Keratinocyte (primary cell): ENCODE measurements around the gene CDC42BPG. TPM values are rescaled to one million over a fixed set of nuclear protein-coding genes. Genes with fewer than 3 reads are reported as not detected.

Source experiments
- DNase-seq: peaks from one replicate; pipeline ENCODE4 v3.0.0-alpha.2; 2011; ENCODE audit warnings: low read depth, missing footprints, low spot score
- FAIRE-seq: peaks from 2 replicates; lab custom pipeline; 2011; peaks lifted over from hg19 to GRCh38; lab: Jason Lieb, UNC
- H2AFZ ChIP-seq: 2 replicates; pipeline ENCODE4 v1.6.0; 2012; ENCODE audit warnings: low read length, control low read depth, inconsistent platforms; ENCODE audit not compliant: control insufficient read depth
- H3K27ac ChIP-seq: 2 replicates; pipeline ENCODE4 v1.5.1; 2011; ENCODE audit warnings: low read length; ENCODE audit not compliant: control insufficient read depth, insufficient read depth
- H3K27me3 ChIP-seq: 3 replicates; pipeline ENCODE4 v1.6.0; 2011; ENCODE audit warnings: low read length; ENCODE audit not compliant: control insufficient read depth, insufficient read depth; ENCODE audit errors: extremely low read depth
- H3K36me3 ChIP-seq, 2 experiments: 2 replicates in 1 of 2; 3 replicates in 1 of 2; pipeline ENCODE4 v1.5.1; 2011; ENCODE audit warnings: low read length in 2 of 2, mild to moderate bottlenecking in 1 of 2; ENCODE audit not compliant: control insufficient read depth in 2 of 2, insufficient read depth in 2 of 2; ENCODE audit errors: extremely low read depth in 1 of 2
- H3K4me1 ChIP-seq: 3 replicates; pipeline ENCODE4 v1.5.1; 2011; ENCODE audit warnings: low read length; ENCODE audit not compliant: control insufficient read depth, insufficient read depth; ENCODE audit errors: extremely low read depth
- H3K4me2 ChIP-seq: 3 replicates; pipeline ENCODE4 v1.6.0; 2011; ENCODE audit warnings: low read depth, low read length; ENCODE audit not compliant: control insufficient read depth, insufficient read depth; ENCODE audit errors: extremely low read depth
- H3K4me3 ChIP-seq, 3 experiments: fragments of 200-600 bp in 1 of 3; sonication (generic) in 1 of 3; 2 replicates in 2 of 3; 3 replicates in 1 of 3; pipeline ENCODE4 v1.5.1; 2011 to 2016; ENCODE audit warnings: low read length in 3 of 3, mild to moderate bottlenecking in 3 of 3, control low read depth in 2 of 3, inconsistent platforms in 1 of 3, low read depth in 1 of 3, mixed read lengths in 1 of 3, mixed run types in 1 of 3, moderate library complexity in 1 of 3; ENCODE audit not compliant: control insufficient read depth in 2 of 3, insufficient read depth in 2 of 3; ENCODE audit errors: extremely low read depth in 1 of 3
- H3K79me2 ChIP-seq: 2 replicates; pipeline ENCODE4 v1.6.0; 2012; ENCODE audit warnings: low read length; ENCODE audit not compliant: control insufficient read depth, insufficient read depth
- H3K9ac ChIP-seq: 3 replicates; pipeline ENCODE4 v1.6.0; 2011; ENCODE audit warnings: low read length; ENCODE audit not compliant: control insufficient read depth, insufficient read depth; ENCODE audit errors: extremely low read depth
- H3K9me1 ChIP-seq: 3 replicates; pipeline ENCODE4 v1.6.0; 2011; ENCODE audit warnings: low read length; ENCODE audit not compliant: control insufficient read depth, insufficient read depth; ENCODE audit errors: extremely low read depth
- H3K9me3 ChIP-seq: 2 replicates; pipeline ENCODE4 v1.5.1; 2012; ENCODE audit warnings: low read depth, low read length; ENCODE audit not compliant: control insufficient read depth
- H4K20me1 ChIP-seq: 3 replicates; pipeline ENCODE4 v1.6.0; 2011; ENCODE audit warnings: low read length; ENCODE audit not compliant: control insufficient read depth, insufficient read depth; ENCODE audit errors: extremely low read depth
- EZH2 ChIP-seq: IDR thresholded peaks from one replicate; pipeline ENCODE4 v1.6.1; 2012; ENCODE audit warnings: inconsistent platforms, mild to moderate bottlenecking, low read length, moderate library complexity
- dilution Hi-C: fragments of 300-500 bp; cut with MboI; formaldehyde crosslinking; loops from one replicate; pipeline ENCODE4 v1.7.0; 2020; ENCODE audit warnings: low sequenced_read_pairs; ENCODE audit not compliant: extremely low pct_ligation_motif_present
- polyA plus RNA-seq, 5 experiments: library from polyadenylated mRNA; depleted of rRNA in 3 of 5; stranded (reverse) in 3 of 5; stranded (forward) in 1 of 5; unstranded in 1 of 5; fragments of >200 nt; gene quantifications; 1 replicate in 1 of 5; 2 replicates in 3 of 5; 3 replicates in 1 of 5; pipeline versions ENCODE4 v1.2.1 to v1.2.3, GENCODE V29; 2011 to 2012; ENCODE audit warnings: missing spikeins in 2 of 5, low read depth in 1 of 5, low replicate concordance in 1 of 5
- TF ChIP-seq, protein P1 (sequence below), 3 experiments: IDR thresholded peaks in 1 of 3; conservative IDR thresholded peaks in 1 of 3; optimal IDR thresholded peaks in 1 of 3; 2 replicates in 2 of 3; 3 replicates in 1 of 3; pipeline versions ENCODE3 to v1.5.1; 2011; ENCODE audit warnings: low read length in 3 of 3, mild to moderate bottlenecking in 3 of 3, moderate library complexity in 2 of 3, control low read depth in 1 of 3, inconsistent platforms in 1 of 3; ENCODE audit not compliant: insufficient read depth in 2 of 3; ENCODE audit errors: extremely low read depth in 1 of 3

CDC42BPG gene
- polyA plus RNA-seq, 1 donor (not counting 4 experiments of a cell fraction or from before 2014, with no cell fraction given): 2.5 TPM

DNA sequence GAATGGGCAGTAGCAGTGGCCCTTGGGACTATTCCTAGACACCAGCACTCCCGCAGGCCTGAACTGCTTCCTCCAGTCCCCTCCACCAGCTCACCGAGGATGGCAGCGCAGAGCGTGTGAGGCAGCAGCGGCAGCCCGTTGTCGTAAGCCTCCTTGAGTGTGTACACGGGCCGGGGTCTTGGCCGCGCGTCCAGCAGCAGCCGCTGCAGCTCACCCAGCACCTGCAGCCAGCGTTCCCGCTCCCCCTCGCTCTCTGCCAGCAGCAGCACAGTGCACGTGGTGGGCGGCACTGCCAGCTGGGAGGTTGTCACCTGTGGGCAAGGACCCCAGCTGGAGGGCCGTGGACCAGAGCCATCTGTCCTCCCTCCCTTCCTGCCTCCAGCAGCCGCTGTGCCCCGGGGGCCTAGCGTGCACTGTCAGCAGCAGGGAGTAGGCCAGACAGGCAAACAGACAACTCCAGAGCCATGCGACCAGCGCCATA, 13.0 kb downstream of the CDC42BPG start:
- Histone ChIP-seq H3K27ac (no peak overlapping the region), H3K4me1 (peaks cover 11% of the 10 kb centered on the region), H3K9me1 (no peaks in the 10 kb centered on the region), H4K20me1 (no peaks in the 10 kb centered on the region), H3K4me3 (no peak overlapping the region), H3K36me3 (peaks cover 8 to 53% of the 10 kb centered on the region in 2 experiments), H2AFZ (no peak overlapping the region), H3K9ac (no peak overlapping the region), H3K4me2 (no peak overlapping the region), H3K27me3 (no peaks in the 10 kb centered on the region), H3K79me2 (no peaks in the 10 kb centered on the region), H3K9me3 (no peaks in the 10 kb centered on the region)
- TF ChIP-seq, protein P1, sequence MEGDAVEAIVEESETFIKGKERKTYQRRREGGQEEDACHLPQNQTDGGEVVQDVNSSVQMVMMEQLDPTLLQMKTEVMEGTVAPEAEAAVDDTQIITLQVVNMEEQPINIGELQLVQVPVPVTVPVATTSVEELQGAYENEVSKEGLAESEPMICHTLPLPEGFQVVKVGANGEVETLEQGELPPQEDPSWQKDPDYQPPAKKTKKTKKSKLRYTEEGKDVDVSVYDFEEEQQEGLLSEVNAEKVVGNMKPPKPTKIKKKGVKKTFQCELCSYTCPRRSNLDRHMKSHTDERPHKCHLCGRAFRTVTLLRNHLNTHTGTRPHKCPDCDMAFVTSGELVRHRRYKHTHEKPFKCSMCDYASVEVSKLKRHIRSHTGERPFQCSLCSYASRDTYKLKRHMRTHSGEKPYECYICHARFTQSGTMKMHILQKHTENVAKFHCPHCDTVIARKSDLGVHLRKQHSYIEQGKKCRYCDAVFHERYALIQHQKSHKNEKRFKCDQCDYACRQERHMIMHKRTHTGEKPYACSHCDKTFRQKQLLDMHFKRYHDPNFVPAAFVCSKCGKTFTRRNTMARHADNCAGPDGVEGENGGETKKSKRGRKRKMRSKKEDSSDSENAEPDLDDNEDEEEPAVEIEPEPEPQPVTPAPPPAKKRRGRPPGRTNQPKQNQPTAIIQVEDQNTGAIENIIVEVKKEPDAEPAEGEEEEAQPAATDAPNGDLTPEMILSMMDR (optimal IDR thresholded peaks at IDR 0.05 in 1 of 3, IDR thresholded peaks at IDR 0.05 in 1 of 3, conservative IDR thresholded peaks at IDR 0.05 in 1 of 3; ENCODE audit: extremely low read depth in 1 of 3, insufficient read depth in 2 of 3, low read length in 3 of 3): no peak
- TF ChIP-seq EZH2: no peak
- FAIRE-seq (no peak), DNase-seq (no peak)
- dilution Hi-C loops: no loop called here

DNA sequence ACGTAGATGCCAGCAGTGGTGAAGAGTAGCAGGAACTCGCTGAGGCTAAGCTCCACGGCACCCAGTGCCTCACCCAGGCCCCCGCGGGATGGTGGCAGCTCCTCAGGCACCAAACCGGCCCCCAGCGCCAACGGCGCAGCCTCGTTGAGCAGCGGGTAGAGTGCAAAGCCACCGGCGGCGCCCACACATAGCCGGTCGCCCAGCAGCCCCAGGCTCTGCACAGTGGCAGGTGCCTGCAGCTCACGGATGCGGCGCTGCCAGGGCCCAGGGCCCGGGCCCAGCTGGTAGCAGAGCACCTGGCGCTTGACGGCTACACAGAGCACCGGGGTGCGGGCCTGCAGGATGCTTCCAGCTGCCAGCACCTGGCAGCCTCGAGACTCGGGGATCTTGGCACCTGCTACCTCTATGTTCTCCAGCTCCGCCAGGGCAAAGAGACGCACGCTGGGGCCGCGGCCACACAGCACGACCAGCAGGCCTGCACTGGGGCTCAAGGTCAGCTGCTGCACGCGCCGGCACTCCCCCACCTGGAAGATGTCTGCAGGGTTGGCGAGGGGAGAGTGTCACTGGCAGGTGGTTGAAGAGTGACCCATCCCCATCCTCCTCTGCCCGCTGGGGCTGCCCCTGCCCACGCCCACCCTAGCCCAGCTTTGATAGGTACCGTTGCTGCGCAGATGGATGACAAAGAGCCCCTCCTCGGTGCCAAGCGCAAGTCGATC, 14.8 kb downstream of the CDC42BPG start:
- dilution Hi-C loops: no loop called here
- no peak for FAIRE-seq

More for the DNA sequence above, 14.8 kb downstream of the CDC42BPG start:
- H3K4me2 ChIP-seq: no peak overlapping the region
- no peaks in the 10 kb centered on the region for H4K20me1 ChIP-seq
- TF ChIP-seq EZH2: no peak
- TF ChIP-seq, protein P1 (optimal IDR thresholded peaks at IDR 0.05 in 1 of 3, IDR thresholded peaks at IDR 0.05 in 1 of 3, conservative IDR thresholded peaks at IDR 0.05 in 1 of 3; ENCODE audit: extremely low read depth in 1 of 3, insufficient read depth in 2 of 3, low read length in 3 of 3): no peak
- H3K27me3 ChIP-seq: no peaks in the 10 kb centered on the region
- no peak for DNase-seq
- no peaks in the 10 kb centered on the region for H3K9me1 ChIP-seq
- no peaks in the 10 kb centered on the region for H3K79me2 ChIP-seq
- no peaks in the 10 kb centered on the region for H3K9me3 ChIP-seq
- peaks cover 18 to 58% of the 10 kb centered on the region in 2 experiments for H3K36me3 ChIP-seq
- no peak overlapping the region for H3K27ac ChIP-seq
- no peaks in the 10 kb centered on the region for H3K4me1 ChIP-seq
- no peak overlapping the region for H3K9ac ChIP-seq
- H2AFZ ChIP-seq: no peak overlapping the region
- H3K4me3 ChIP-seq: no peak overlapping the region
